Endothelial cell of umbilical vein (primary cell): Measurements from ENCODE around the gene STK38L. TPM values are rescaled to one million over a fixed set of nuclear protein-coding genes. Genes with fewer than 3 reads are reported as not detected.

Experiments
- BruUV-seq: library from RNA; stranded (reverse); fragments of 400-500 nt; replicated peaks from 2 replicates; lab custom pipeline; 2021; lab: Mats Ljungman, UMichigan
- CTCF ChIA-PET: fragments of 300-600, 350-600 bp; sonication (Branson Sonifier 250); formaldehyde crosslinking; loops from one replicate; lab custom pipeline; 2021; ENCODE audit warnings: antibody characterized with exemption, inconsistent platforms; lab: Charles Lee
- POLR2A ChIA-PET: fragments of 300-600, 350-600 bp; sonication (Branson Sonifier 250); formaldehyde crosslinking; loops from one replicate; lab custom pipeline; 2021; ENCODE audit warnings: antibody characterized with exemption, inconsistent platforms; lab: Charles Lee
- DNase-seq: peaks from one replicate; pipeline ENCODE4 v3.0.0-alpha.2; 2011; ENCODE audit warnings: low read depth, low spot score
- FAIRE-seq: peaks from 2 replicates; lab custom pipeline; 2011; peaks lifted over from hg19 to GRCh38; lab: Jason Lieb, UNC
- H2AFZ ChIP-seq: 2 replicates; pipeline ENCODE4 v1.6.0; 2012; ENCODE audit warnings: low read depth, low read length, control low read depth, inconsistent platforms
- H3K27ac ChIP-seq: 2 replicates; pipeline ENCODE4 v1.5.1; 2011; ENCODE audit warnings: low read depth, mild to moderate bottlenecking, control low read depth, low read length, moderate library complexity; ENCODE audit not compliant: insufficient read depth
- H3K27me3 ChIP-seq, 2 experiments: 2 replicates each; pipeline versions ENCODE4 v1.6.0 to v1.6.1; 2011; ENCODE audit warnings: low read length in 2 of 2, mixed read lengths in 1 of 2; ENCODE audit not compliant: control insufficient read depth in 2 of 2, insufficient read depth in 2 of 2
- H3K36me3 ChIP-seq, 2 experiments: 2 replicates in 1 of 2; 3 replicates in 1 of 2; pipeline ENCODE4 v1.5.1; 2011; ENCODE audit warnings: low read length in 2 of 2, mild to moderate bottlenecking in 1 of 2, moderate library complexity in 1 of 2; ENCODE audit not compliant: control insufficient read depth in 2 of 2, insufficient read depth in 2 of 2; ENCODE audit errors: extremely low read depth in 1 of 2
- H3K4me1 ChIP-seq: 3 replicates; pipeline ENCODE4 v1.5.1; 2011; ENCODE audit warnings: mild to moderate bottlenecking, low read length; ENCODE audit not compliant: control insufficient read depth, insufficient read depth; ENCODE audit errors: extremely low read depth
- H3K4me2 ChIP-seq: 2 replicates; pipeline ENCODE4 v1.6.1; 2011; ENCODE audit warnings: low read length, control low read depth, mixed read lengths; ENCODE audit not compliant: insufficient read depth
- H3K4me3 ChIP-seq, 3 experiments: fragments of 200-600 bp in 1 of 3; sonication (generic), shearing (Covaris generic) in 1 of 3; replicated peaks in 1 of 3; 2 replicates each; pipeline ENCODE4 v1.5.1; 2011 to 2016; ENCODE audit warnings: control low read depth in 3 of 3, low read length in 3 of 3, mild to moderate bottlenecking in 2 of 3, inconsistent platforms in 1 of 3, low read depth in 1 of 3, moderate library complexity in 1 of 3; ENCODE audit not compliant: insufficient read depth in 1 of 3
- H3K79me2 ChIP-seq: 2 replicates; pipeline ENCODE4 v1.6.0; 2012; ENCODE audit warnings: low read length, inconsistent platforms; ENCODE audit not compliant: control insufficient read depth, insufficient read depth
- H3K9ac ChIP-seq: replicated peaks from 2 replicates; pipeline ENCODE3; 2011; ENCODE audit warnings: low read length, control low read depth; ENCODE audit not compliant: insufficient read depth; ENCODE audit errors: extremely low read depth
- H3K9me1 ChIP-seq: replicated peaks from 3 replicates; pipeline ENCODE4 v1.6.0; 2011; ENCODE audit warnings: mild to moderate bottlenecking, low read length; ENCODE audit not compliant: control insufficient read depth, insufficient read depth; ENCODE audit errors: extremely low read depth
- H3K9me3 ChIP-seq: replicated peaks from 2 replicates; pipeline ENCODE4 v1.5.1; 2012; ENCODE audit warnings: low read length, inconsistent platforms; ENCODE audit not compliant: control insufficient read depth, insufficient read depth
- H4K20me1 ChIP-seq: replicated peaks from 2 replicates; pipeline ENCODE3; 2011; ENCODE audit warnings: mild to moderate bottlenecking, low read length; ENCODE audit not compliant: control insufficient read depth, insufficient read depth; ENCODE audit errors: extremely low read depth
- EZH2 ChIP-seq: IDR thresholded peaks from 2 replicates; pipeline ENCODE4 v1.6.1; 2012; ENCODE audit warnings: borderline replicate concordance, low read depth, mild to moderate bottlenecking, moderate library complexity, low read length, inconsistent platforms; ENCODE audit not compliant: severe bottlenecking
- FOS ChIP-seq: IDR thresholded peaks from 2 replicates; pipeline ENCODE4 v1.6.1; 2011; ENCODE audit warnings: mild to moderate bottlenecking, low read length, moderate library complexity, borderline replicate concordance; ENCODE audit not compliant: insufficient read depth
- GATA2 ChIP-seq: IDR thresholded peaks from 2 replicates; pipeline ENCODE4 v1.7.0; 2011; ENCODE audit warnings: low read depth, mild to moderate bottlenecking, moderate library complexity, mixed read lengths, low read length; ENCODE audit not compliant: insufficient read length, insufficient read depth
- JUN ChIP-seq: IDR thresholded peaks from 2 replicates; pipeline ENCODE4 v1.6.1; 2011; ENCODE audit warnings: borderline replicate concordance, low read depth; ENCODE audit not compliant: insufficient read length, insufficient read depth
- MAX ChIP-seq: IDR thresholded peaks from 2 replicates; pipeline ENCODE4 v1.6.1; 2011; ENCODE audit not compliant: insufficient read depth, insufficient read length
- MYC ChIP-seq: IDR thresholded peaks from one replicate; pipeline ENCODE4 v1.6.1; 2011; ENCODE audit warnings: mild to moderate bottlenecking, low read depth, low read length
- POLR2A ChIP-seq: IDR thresholded peaks from 2 replicates; pipeline ENCODE4 v1.6.1; 2012; ENCODE audit warnings: low read depth, mild to moderate bottlenecking, control low read depth, low read length
- POLR2AphosphoS5 ChIP-seq: IDR thresholded peaks from 2 replicates; pipeline ENCODE4 v1.6.1; 2012; ENCODE audit warnings: low read depth, mild to moderate bottlenecking, control low read depth, low read length, moderate library complexity; ENCODE audit not compliant: insufficient read depth
- dilution Hi-C: fragments of 300-500 bp; cut with MboI; formaldehyde crosslinking; loops from one replicate; pipeline ENCODE4 v1.15.0; 2019; ENCODE audit warnings: low sequenced_read_pairs; ENCODE audit not compliant: extremely low pct_ligation_motif_present
- intact Hi-C: fragments of 100-400 bp; cut with micrococcal nuclease; formaldehyde crosslinking; loops from one replicate; pipeline ENCODE4 v1.10.0; 2022
- polyA plus RNA-seq, 4 experiments: library from polyadenylated mRNA; depleted of rRNA in 3 of 4; stranded (reverse) in 3 of 4; unstranded in 1 of 4; fragments of >200 nt; gene quantifications; 2 replicates each; pipeline versions ENCODE4 v1.2.1 to v1.2.3, GENCODE V29; 2011 to 2012; ENCODE audit warnings: missing spikeins in 1 of 4
- total RNA-seq: library from RNA; stranded (reverse); gene quantifications from 2 replicates; pipeline ENCODE4 v1.2.3, GENCODE V29; 2021
- TF ChIP-seq, protein P1 (sequence below), 2 donors: IDR thresholded peaks; 1 replicate in 1 of 2; 2 replicates in 1 of 2; pipeline ENCODE4 v1.5.1; 2011; ENCODE audit warnings: low read length in 2 of 2, mild to moderate bottlenecking in 2 of 2, moderate library complexity in 2 of 2, control low read depth in 1 of 2, inconsistent platforms in 1 of 2, low read depth in 1 of 2; ENCODE audit not compliant: insufficient read depth in 1 of 2; ENCODE audit errors: extremely low read depth in 1 of 2

The STK38L gene
- total and polyA plus RNA-seq, 2 donors (not counting 3 experiments of a cell fraction or from before 2014, with no cell fraction given) = 14.7 to 58.4 TPM

DNA sequence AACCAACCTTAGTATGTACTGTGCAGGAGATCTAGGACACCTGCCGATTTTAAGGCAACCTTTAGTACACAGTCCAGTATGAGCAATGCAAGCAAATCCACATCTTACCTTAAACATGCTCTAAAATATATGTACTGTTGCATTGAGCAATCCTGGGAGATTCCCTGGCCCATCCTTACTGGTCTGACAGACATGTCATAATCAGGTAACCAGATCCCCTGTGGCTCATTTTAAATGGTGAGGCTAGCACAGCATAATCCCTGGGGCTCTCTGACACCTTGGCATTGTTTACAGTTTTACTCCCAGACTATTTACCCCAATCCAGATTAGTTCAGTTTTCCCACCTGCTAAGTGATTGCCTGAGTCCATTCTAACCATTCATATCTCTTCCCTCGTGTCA, 103.7 kb downstream of the STK38L start:
- no peaks in the 10 kb centered on the region for H4K20me1 ChIP-seq
- H3K4me2 ChIP-seq = no peak overlapping the region
- no peak for TF ChIP-seq POLR2A
- TF ChIP-seq FOS = no peak
- TF ChIP-seq, protein P1, sequence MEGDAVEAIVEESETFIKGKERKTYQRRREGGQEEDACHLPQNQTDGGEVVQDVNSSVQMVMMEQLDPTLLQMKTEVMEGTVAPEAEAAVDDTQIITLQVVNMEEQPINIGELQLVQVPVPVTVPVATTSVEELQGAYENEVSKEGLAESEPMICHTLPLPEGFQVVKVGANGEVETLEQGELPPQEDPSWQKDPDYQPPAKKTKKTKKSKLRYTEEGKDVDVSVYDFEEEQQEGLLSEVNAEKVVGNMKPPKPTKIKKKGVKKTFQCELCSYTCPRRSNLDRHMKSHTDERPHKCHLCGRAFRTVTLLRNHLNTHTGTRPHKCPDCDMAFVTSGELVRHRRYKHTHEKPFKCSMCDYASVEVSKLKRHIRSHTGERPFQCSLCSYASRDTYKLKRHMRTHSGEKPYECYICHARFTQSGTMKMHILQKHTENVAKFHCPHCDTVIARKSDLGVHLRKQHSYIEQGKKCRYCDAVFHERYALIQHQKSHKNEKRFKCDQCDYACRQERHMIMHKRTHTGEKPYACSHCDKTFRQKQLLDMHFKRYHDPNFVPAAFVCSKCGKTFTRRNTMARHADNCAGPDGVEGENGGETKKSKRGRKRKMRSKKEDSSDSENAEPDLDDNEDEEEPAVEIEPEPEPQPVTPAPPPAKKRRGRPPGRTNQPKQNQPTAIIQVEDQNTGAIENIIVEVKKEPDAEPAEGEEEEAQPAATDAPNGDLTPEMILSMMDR (IDR thresholded peaks at IDR 0.05; ENCODE audit: extremely low read depth in 1 of 2, insufficient read depth in 1 of 2, low read depth in 1 of 2, low read length in 2 of 2) = no peak
- TF ChIP-seq MYC = no peak
- no peak for TF ChIP-seq EZH2
- no peak for TF ChIP-seq GATA2
- no peak for TF ChIP-seq JUN
- no peak for TF ChIP-seq POLR2AphosphoS5
- no peak for TF ChIP-seq MAX
- dilution Hi-C loops = no loop called here
- no peaks in the 10 kb centered on the region for H3K36me3 ChIP-seq
- no TSS peak for BruUV-seq
- H2AFZ ChIP-seq = no peak overlapping the region
- FAIRE-seq = no peak
- no peaks in the 10 kb centered on the region for H3K27me3 ChIP-seq
- POLR2A ChIA-PET = no interaction called here
- H3K9me3 ChIP-seq = no peaks in the 10 kb centered on the region
- no peak overlapping the region for H3K9ac ChIP-seq
- peaks cover 19% of the 10 kb centered on the region for H3K4me1 ChIP-seq
- CTCF ChIA-PET = interaction anchor here (1.1 to 2.1 kb wide), 2 partner anchors 19 to 42 kb away, joined by 3 to 4 read pairs; no protein-coding TSS in a partner anchor
- intact Hi-C loops = no loop called here
- no peaks in the 10 kb centered on the region for H3K9me1 ChIP-seq
- peaks cover 55% of the 10 kb centered on the region for H3K79me2 ChIP-seq
- H3K4me3 ChIP-seq = no peak overlapping the region
- H3K27ac ChIP-seq = no peak overlapping the region
- no peak for DNase-seq
